Mucosa of descending colon (tissue), 3 donors: ENCODE data around the gene RAB27B. TPM values are rescaled to one million over a fixed set of nuclear protein-coding genes. Genes with fewer than 3 reads are reported as not detected.

Experiments
- ATAC-seq: fragments of 200-7000 bp; cut with Tn5 transposase; one replicate; pipeline ENCODE4 v1.9.1; 2020; ENCODE audit warnings: mild to moderate bottlenecking, moderate library complexity
- DNase-seq, 3 donors: peaks; one replicate each; pipeline ENCODE4 v3.0.0-alpha.2; 2020
- H3K36me3 ChIP-seq: fragments of 200-600 bp; one replicate; pipeline ENCODE4 v1.8.0; 2021; ENCODE audit warnings: low read depth, mild to moderate bottlenecking
- H3K4me1 ChIP-seq: fragments of 200-600 bp; one replicate; pipeline ENCODE4 v1.8.0; 2021; ENCODE audit warnings: low read depth, mild to moderate bottlenecking
- H3K4me3 ChIP-seq: fragments of 200-600 bp; one replicate; pipeline ENCODE4 v1.8.0; 2021; ENCODE audit warnings: mild to moderate bottlenecking
- H3K9me3 ChIP-seq: fragments of 200-600 bp; one replicate; pipeline ENCODE4 v1.8.0; 2021; ENCODE audit warnings: mild to moderate bottlenecking
- intact Hi-C, 2 donors: fragments of 100-400 bp; cut with DNase I in 1 of 2; cut with micrococcal nuclease in 1 of 2; formaldehyde crosslinking; loops; one replicate each; pipeline versions ENCODE4 v1.11.0 to v1.11.1; 2022; cut with DNase I, micrococcal nuclease
- total RNA-seq, 3 donors: library from RNA; stranded (reverse); fragmentation: NEBNext Ultra II Directional in 2 of 3; extraction: Animal tissue kit (Norgen Biotek cat#: 25700) in 2 of 3; gene quantifications; one replicate each; pipeline versions ENCODE4 v1.2.1 to v1.2.4, GENCODE V29; 2021 to 2023
- TF ChIP-seq, protein P1 (sequence below): fragments of 200-600 bp; IDR thresholded peaks from one replicate; pipeline ENCODE4 v1.8.0; 2022; ENCODE audit warnings: antibody characterized with exemption, mild to moderate bottlenecking
- donor health status: DM: no; HTN: no; CAD: no; lungs with moderate emphysema.
- donor health status: DM: no; HTN: no; CAD: no.
- donor health status: DM: no; HTN: yes; CAD: no.

The RAB27B gene
- total RNA-seq, 3 donors from 2014 or later = 3.3 to 14.9 (median 10.6) TPM

DNA sequence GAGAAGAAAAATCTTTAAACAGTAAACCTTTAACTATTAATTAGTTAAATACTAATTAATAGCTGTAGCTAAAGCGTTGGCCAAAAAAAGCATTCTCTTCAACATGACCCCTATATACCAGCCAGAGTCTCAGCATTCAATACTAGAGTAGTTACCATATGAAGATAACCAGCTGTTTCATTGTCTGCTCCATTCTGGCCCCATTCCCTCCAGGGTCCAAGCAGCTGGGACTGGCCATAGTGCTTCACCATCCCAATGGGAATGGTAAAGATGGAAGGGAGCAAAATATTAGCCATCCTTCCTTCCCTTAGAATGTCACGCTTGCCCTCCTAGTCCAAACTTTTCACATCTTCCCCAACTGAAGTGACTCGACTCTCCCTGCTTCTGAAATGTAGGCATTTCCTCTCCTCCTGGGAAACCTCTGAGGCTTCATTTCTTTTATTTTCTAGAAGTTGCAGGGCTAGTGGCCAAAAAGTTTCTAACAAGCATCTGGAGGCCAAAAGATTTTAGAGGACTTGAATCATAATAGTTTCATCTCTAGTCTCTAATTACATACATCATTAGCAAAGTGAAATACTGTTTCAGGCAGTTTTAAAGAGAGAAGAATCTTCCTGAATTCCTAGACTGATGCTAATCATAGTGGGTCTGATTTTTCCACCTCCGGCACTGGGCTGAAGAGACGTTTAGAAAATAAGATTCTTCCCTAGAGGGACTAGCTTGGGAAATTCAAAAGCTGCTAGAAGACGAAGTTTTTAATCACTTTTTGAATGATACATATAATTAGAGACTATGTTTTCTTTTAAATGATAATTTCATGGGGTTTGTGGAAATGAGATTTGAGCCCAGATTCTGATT lies 78.3 kb downstream of the RAB27B start:
- intact Hi-C loops = no loop called here
- Histone ChIP-seq H3K9me3 (no peaks in the 10 kb centered on the region), H3K4me1 (no peaks in the 10 kb centered on the region), H3K36me3 (no peaks in the 10 kb centered on the region), H3K4me3 (no peak overlapping the region)
- ATAC-seq (no peak), DNase-seq (no peak)
- TF ChIP-seq, protein P1, sequence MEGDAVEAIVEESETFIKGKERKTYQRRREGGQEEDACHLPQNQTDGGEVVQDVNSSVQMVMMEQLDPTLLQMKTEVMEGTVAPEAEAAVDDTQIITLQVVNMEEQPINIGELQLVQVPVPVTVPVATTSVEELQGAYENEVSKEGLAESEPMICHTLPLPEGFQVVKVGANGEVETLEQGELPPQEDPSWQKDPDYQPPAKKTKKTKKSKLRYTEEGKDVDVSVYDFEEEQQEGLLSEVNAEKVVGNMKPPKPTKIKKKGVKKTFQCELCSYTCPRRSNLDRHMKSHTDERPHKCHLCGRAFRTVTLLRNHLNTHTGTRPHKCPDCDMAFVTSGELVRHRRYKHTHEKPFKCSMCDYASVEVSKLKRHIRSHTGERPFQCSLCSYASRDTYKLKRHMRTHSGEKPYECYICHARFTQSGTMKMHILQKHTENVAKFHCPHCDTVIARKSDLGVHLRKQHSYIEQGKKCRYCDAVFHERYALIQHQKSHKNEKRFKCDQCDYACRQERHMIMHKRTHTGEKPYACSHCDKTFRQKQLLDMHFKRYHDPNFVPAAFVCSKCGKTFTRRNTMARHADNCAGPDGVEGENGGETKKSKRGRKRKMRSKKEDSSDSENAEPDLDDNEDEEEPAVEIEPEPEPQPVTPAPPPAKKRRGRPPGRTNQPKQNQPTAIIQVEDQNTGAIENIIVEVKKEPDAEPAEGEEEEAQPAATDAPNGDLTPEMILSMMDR = no peak

- H3K4me1 ChIP-seq = no peaks in the 10 kb centered on the region
- no peaks in the 10 kb centered on the region for H3K36me3 ChIP-seq
- TF ChIP-seq, protein P1 = no peak
- no peak overlapping the region for H3K4me3 ChIP-seq
- intact Hi-C loops = no loop called here
- no peaks in the 10 kb centered on the region for H3K9me3 ChIP-seq
- ATAC-seq (no peak), DNase-seq (no peak)
Measured at GRCh38 chr18:54909538-54909937, 81.3 kb downstream of the RAB27B start.

DNA sequence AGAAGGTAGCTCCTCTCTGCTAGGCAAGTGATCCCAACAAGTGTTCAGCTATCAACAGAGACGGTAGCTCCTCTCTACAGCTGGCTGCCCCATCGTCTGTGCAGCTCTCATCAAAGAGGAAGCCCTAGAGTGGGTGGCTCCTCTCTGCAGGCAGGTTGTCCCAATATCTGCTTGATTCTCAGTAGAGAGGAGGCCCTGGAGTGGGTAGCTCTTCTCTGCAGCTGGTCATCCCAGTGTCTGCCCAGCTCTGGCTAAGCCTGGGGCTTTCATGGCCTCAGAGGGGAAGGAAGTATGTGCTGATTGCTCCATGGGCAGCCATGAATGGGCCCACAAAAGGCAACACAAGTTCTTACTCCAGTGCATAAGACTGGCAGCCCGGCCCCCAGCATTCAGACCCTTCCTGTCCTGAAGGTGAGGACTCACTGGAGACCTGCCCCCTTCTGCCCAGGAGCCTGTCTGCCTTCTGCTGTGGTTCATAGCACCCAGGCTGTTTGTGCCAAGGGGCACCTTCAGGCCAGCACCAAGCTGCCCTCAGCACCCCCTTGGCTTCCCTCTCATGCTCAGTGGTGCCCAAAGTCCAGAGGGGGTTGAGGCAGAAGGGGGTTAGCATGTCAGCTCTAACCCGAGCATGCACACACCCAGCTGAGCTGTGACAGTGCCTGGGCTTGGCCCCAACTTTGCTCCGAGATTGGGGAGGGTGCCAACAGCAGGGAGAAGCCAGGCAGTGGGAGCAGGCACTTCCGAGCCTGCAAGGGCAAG lies 82.1 kb downstream of the RAB27B start:
- ATAC-seq (no peak), DNase-seq (no peak)
- TF ChIP-seq, protein P1 = no peak
- H3K4me1 ChIP-seq = no peaks in the 10 kb centered on the region
- H3K36me3 ChIP-seq = no peaks in the 10 kb centered on the region
- intact Hi-C loops = no loop called here
- no peak overlapping the region for H3K4me3 ChIP-seq
- no peaks in the 10 kb centered on the region for H3K9me3 ChIP-seq

DNA sequence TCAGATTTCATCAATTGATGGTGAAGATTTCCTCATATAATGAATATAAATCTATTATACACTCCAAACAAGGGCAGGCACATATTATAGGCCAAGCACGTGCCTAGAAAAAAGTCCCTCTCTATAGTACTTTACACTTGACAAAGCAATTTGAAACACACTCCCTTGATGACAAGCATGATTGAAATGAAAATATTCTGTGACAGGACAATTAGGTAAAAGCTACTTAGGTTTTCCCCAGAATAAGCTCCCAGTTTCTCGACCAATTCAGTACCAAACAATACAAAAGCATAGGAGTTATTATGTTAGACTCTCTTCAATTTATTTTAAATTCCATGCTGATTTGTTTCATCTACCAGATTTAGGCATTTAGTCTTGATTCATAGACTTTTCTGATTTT lies 83.3 kb downstream of the RAB27B start:
- no peaks in the 10 kb centered on the region for H3K4me1 ChIP-seq
- H3K9me3 ChIP-seq = no peaks in the 10 kb centered on the region
- no peaks in the 10 kb centered on the region for H3K36me3 ChIP-seq
- H3K4me3 ChIP-seq = no peak overlapping the region
- intact Hi-C loops = no loop called here
- DNase-seq (no peak), ATAC-seq (no peak)
- TF ChIP-seq, protein P1 = no peak

DNA sequence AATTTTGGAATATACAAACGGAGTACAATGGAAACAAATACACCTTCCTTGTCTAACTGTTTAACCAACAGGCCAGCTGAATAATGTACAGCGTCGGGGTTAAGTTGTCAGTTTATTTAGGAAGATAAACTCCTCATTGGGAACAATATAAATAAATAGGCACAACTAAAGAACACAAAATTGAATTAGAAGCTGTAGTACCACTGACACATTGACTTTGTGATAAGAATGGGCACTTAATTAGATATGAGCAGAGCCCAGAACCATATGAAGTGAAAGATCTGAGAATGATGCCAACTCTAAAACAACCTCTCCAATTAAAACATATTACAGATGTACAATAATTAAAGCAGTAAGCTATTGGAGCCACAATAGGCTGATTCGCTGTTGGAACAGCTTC lies 86.5 kb downstream of the RAB27B start:
- intact Hi-C loops = no loop called here
- Histone ChIP-seq H3K36me3 (no peaks in the 10 kb centered on the region), H3K4me1 (no peaks in the 10 kb centered on the region), H3K9me3 (no peaks in the 10 kb centered on the region), H3K4me3 (no peak overlapping the region)
- TF ChIP-seq, protein P1 = no peak
- no peak for ATAC-seq
- no peak for DNase-seq
